CD8-positive, alpha-beta memory T cell (primary cell): ENCODE measurements around the gene SLC38A3. TPM values are rescaled to one million over a fixed set of nuclear protein-coding genes. Genes with fewer than 3 reads are reported as not detected.

Experiments
- CTCF ChIA-PET: fragments of 350-600 bp; sonication (Branson Sonifier 250); formaldehyde crosslinking; loops from one replicate; lab custom pipeline; 2021; ENCODE audit warnings: antibody characterized with exemption; lab: Charles Lee
- POLR2A ChIA-PET: fragments of 350-600 bp; sonication (Branson Sonifier 250); formaldehyde crosslinking; loops from one replicate; lab custom pipeline; 2021; ENCODE audit warnings: antibody characterized with exemption; lab: Charles Lee
- DNase-seq, 5 donors: peaks; one replicate each; pipeline versions ENCODE4 v3.0.0 to v3.0.0-alpha.2; 2020 to 2022; ENCODE audit warnings: mixed read lengths in 1 of 5
- H3K27ac ChIP-seq: one replicate; pipeline ENCODE4 v1.7.0; 2013; ENCODE audit warnings: low read depth, mild to moderate bottlenecking, low read length, moderate library complexity
- H3K27me3 ChIP-seq: 2 replicates; pipeline ENCODE4 v1.7.0; 2013; ENCODE audit warnings: low read length, mild to moderate bottlenecking; ENCODE audit not compliant: insufficient read depth, poor library complexity, severe bottlenecking
- H3K36me3 ChIP-seq: 2 replicates; pipeline ENCODE4 v1.7.0; 2013; ENCODE audit warnings: mild to moderate bottlenecking, low read length, moderate library complexity; ENCODE audit not compliant: insufficient read depth
- H3K4me1 ChIP-seq: 2 replicates; pipeline ENCODE4 v1.7.0; 2013; ENCODE audit warnings: mild to moderate bottlenecking, low read length, moderate library complexity; ENCODE audit not compliant: insufficient read depth
- H3K4me3 ChIP-seq: 2 replicates; pipeline ENCODE4 v1.7.0; 2013; ENCODE audit warnings: mild to moderate bottlenecking, low read length
- H3K9me3 ChIP-seq: 2 replicates; pipeline ENCODE4 v1.7.0; 2013; ENCODE audit warnings: mild to moderate bottlenecking, low read length
- H3K27ac Mint-ChIP-seq, 8 donors: one replicate each; pipeline ENCODE4 v1.8.0; 2020 to 2021; ENCODE audit warnings: mixed read lengths in 8 of 8, mild to moderate bottlenecking in 6 of 8, inconsistent platforms in 3 of 8, moderate library complexity in 3 of 8
- H3K27me3 Mint-ChIP-seq, 2 donors: one replicate each; pipeline ENCODE4 v1.8.0; 2020 to 2021; ENCODE audit warnings: mixed read lengths in 2 of 2, mild to moderate bottlenecking in 1 of 2, moderate library complexity in 1 of 2
- H3K36me3 Mint-ChIP-seq, 3 donors: one replicate each; pipeline ENCODE4 v1.8.0; 2020 to 2021; ENCODE audit warnings: mixed read lengths in 3 of 3, inconsistent platforms in 1 of 3, mild to moderate bottlenecking in 1 of 3
- H3K4me1 Mint-ChIP-seq, 3 donors: one replicate each; pipeline ENCODE4 v1.8.0; 2020 to 2021; ENCODE audit warnings: mixed read lengths in 3 of 3, inconsistent platforms in 1 of 3, mild to moderate bottlenecking in 1 of 3
- H3K4me3 Mint-ChIP-seq, 7 donors: one replicate each; pipeline ENCODE4 v1.8.0; 2020 to 2021; ENCODE audit warnings: mixed read lengths in 7 of 7, mild to moderate bottlenecking in 6 of 7, moderate library complexity in 4 of 7, inconsistent platforms in 2 of 7
- H3K9me3 Mint-ChIP-seq, 5 donors: one replicate each; pipeline ENCODE4 v1.8.0; 2020 to 2022; ENCODE audit warnings: mixed read lengths in 5 of 5, mild to moderate bottlenecking in 3 of 5, moderate library complexity in 2 of 5, inconsistent platforms in 1 of 5
- polyA plus RNA-seq: library from polyadenylated mRNA; unstranded; fragments of 300-500 nt; fragmentation: Illumina TruSeq; gene quantifications from one replicate; pipeline ENCODE4 v1.2.3, GENCODE V29; 2021
- total RNA-seq, 2 experiments: library from RNA; stranded (reverse); gene quantifications; one replicate each; pipeline ENCODE4 v1.2.3, GENCODE V29; 2021

SLC38A3 gene
- total and polyA plus RNA-seq, 3 experiments from 2014 or later: not detected

DNA sequence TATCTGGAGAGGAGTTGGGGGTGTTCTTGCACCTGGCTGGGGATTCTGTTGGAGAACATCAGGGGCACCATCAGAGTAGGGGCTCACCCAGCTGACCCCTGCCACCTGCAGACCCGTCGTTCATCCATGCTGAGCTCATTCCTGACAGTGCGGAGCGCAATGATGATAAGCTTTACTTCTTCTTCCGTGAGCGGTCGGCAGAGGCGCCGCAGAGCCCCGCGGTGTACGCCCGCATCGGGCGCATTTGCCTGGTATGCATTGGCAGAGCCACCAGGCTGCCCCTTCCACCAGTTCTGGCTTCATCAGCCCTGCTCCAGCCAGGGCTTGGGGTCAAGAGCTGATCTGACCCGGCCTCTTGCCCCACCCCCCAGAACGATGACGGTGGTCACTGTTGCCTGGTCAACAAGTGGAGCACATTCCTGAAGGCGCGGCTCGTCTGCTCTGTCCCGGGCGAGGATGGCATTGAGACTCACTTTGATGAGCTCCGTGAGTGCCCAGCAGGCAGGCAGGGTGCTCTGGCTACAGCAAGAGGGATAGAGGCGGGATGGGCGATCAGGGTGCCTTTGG, 22.5 kb upstream of the SLC38A3 start:
- H3K4me3 ChIP-seq: no peak overlapping the region
- H3K9me3 ChIP-seq: no peaks in the 10 kb centered on the region
- H3K27me3 Mint-ChIP-seq: peaks cover 3 to 5% of the 10 kb centered on the region in 2 donors
- no peaks in the 10 kb centered on the region for H3K4me1 ChIP-seq
- H3K36me3 ChIP-seq: no peaks in the 10 kb centered on the region
- H3K36me3 Mint-ChIP-seq: no peaks in the 10 kb centered on the region
- DNase-seq: no peak
- POLR2A ChIA-PET: no interaction called here
- no peak overlapping the region for H3K27ac Mint-ChIP-seq
- CTCF ChIA-PET: interaction anchor here (1.5 kb wide), 1 partner anchor 10 kb away, joined by 7 read pairs; no protein-coding TSS in a partner anchor
- H3K4me3 Mint-ChIP-seq: no peak overlapping the region
- no peaks in the 10 kb centered on the region for H3K9me3 Mint-ChIP-seq
- no peaks in the 10 kb centered on the region for H3K27me3 ChIP-seq
- H3K4me1 Mint-ChIP-seq: no peaks in the 10 kb centered on the region
- H3K27ac ChIP-seq: no peak overlapping the region

DNA sequence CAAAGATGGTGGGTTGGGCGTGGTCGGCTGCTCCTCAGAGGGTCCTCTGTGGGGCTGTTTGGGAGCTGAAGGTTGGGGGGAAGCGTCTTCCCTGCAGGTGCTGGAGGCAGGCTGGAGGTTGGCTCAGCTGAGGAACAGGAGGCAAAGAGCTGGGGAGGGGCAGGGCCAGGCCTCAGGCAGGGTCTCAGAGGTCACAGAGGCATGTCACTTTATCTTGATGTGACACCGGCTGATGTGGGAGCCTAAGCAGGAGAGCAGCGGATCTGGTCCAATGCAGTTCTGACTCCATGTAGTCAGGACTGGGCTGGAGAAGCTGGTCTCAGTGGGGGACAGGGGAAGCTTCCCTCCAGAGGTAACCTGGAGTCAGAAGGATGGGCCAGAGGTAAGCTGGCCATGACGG, 21.3 kb upstream of the SLC38A3 start:
- Mint-ChIP-seq H3K9me3 (no peaks in the 10 kb centered on the region), H3K36me3 (no peaks in the 10 kb centered on the region), H3K4me3 (no peak overlapping the region), H3K27ac (peak overlapping the region in 1 of 8 donors; percentile 81), H3K27me3 (peaks cover 3 to 5% of the 10 kb centered on the region in 2 donors), H3K4me1 (no peaks in the 10 kb centered on the region)
- no peak for DNase-seq
- ChIA-PET POLR2A (no interaction called here), CTCF (interaction anchor here (0.7 to 1.5 kb wide), 2 partner anchors 9 to 18 kb away, joined by 3 to 7 read pairs; no protein-coding TSS in a partner anchor)
- no peaks in the 10 kb centered on the region for H3K9me3 ChIP-seq
- no peaks in the 10 kb centered on the region for H3K27me3 ChIP-seq
- no peaks in the 10 kb centered on the region for H3K36me3 ChIP-seq
- H3K4me3 ChIP-seq: no peak overlapping the region
- no peak overlapping the region for H3K27ac ChIP-seq
- no peaks in the 10 kb centered on the region for H3K4me1 ChIP-seq

DNA sequence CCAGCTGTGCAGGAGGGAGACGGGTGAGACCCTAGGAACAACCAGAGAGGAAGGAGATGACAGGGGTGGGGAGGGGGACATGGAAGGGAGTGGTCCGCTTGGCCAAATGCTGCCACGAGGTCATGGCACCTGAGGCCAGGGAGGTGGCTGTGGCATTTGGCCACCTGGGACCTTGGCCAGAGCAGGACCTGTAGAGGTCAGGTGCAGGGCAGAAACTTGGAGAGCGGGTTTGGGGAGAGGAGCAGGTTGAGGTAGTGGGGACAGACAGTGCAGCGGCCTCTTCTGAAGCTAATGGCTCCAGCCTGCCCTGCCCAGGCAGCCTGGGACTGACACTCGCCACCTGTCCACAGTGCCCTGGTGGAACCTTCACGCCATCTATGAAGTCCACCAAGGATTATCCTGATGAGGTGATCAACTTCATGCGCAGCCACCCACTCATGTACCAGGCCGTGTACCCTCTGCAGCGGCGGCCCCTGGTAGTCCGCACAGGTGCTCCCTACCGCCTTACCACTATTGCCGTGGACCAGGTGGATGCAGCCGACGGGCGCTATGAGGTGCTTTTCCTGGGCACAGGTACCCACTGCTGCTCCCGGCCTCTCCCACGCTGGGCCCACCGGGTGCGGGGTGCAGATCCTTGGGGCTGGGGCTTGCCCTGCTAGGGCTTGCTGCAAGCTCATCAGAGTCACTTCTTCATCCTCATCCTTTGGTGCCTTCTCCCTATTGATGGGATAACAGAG, 20.7 kb upstream of the SLC38A3 start:
- peak in 1 of 5 donors; percentile 37 for DNase-seq
- H3K36me3 Mint-ChIP-seq: no peaks in the 10 kb centered on the region
- Histone ChIP-seq H3K27ac (no peak overlapping the region), H3K4me1 (no peaks in the 10 kb centered on the region), H3K36me3 (no peaks in the 10 kb centered on the region), H3K4me3 (no peak overlapping the region), H3K27me3 (no peaks in the 10 kb centered on the region), H3K9me3 (no peaks in the 10 kb centered on the region)
- no peak overlapping the region for H3K27ac Mint-ChIP-seq
- ChIA-PET POLR2A (no interaction called here), CTCF (interaction anchor here (1.3 to 2.1 kb wide), 3 partner anchors 9 to 55 kb away, joined by 3 to 10 read pairs (median 7); no protein-coding TSS in a partner anchor)
- H3K9me3 Mint-ChIP-seq: no peaks in the 10 kb centered on the region
- peaks cover 3 to 5% of the 10 kb centered on the region in 2 donors for H3K27me3 Mint-ChIP-seq
- H3K4me3 Mint-ChIP-seq: no peak overlapping the region
- no peaks in the 10 kb centered on the region for H3K4me1 Mint-ChIP-seq

DNA sequence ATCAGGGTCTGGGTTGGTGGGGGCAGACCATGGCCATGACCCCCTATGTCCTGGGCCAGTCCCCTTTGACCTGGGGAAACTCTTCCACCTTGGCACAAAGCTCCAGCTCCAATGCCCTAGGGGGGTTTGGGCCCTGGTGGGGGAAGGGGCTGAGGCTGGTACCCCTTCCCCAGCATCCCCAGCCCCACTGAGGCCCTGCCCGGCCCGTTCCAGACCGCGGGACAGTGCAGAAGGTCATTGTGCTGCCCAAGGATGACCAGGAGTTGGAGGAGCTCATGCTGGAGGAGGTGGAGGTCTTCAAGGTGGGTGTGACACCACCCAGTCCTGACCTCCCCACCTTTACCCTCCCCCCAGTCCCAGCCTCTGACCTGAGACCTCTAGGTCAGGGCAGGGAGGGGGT, 19.8 kb upstream of the SLC38A3 start:
- H3K4me3 ChIP-seq: no peak overlapping the region
- H3K4me1 ChIP-seq: no peaks in the 10 kb centered on the region
- H3K27ac Mint-ChIP-seq: no peak overlapping the region
- ChIA-PET POLR2A (no interaction called here), CTCF (interaction anchor here (1.3 to 2.1 kb wide), 2 partner anchors 9 to 56 kb away, joined by 3 to 10 read pairs; no protein-coding TSS in a partner anchor)
- H3K36me3 Mint-ChIP-seq: no peaks in the 10 kb centered on the region
- H3K36me3 ChIP-seq: no peaks in the 10 kb centered on the region
- H3K27ac ChIP-seq: no peak overlapping the region
- no peaks in the 10 kb centered on the region for H3K27me3 ChIP-seq
- no peaks in the 10 kb centered on the region for H3K4me1 Mint-ChIP-seq
- H3K4me3 Mint-ChIP-seq: no peak overlapping the region
- no peaks in the 10 kb centered on the region for H3K9me3 ChIP-seq
- peaks cover 3 to 5% of the 10 kb centered on the region in 2 donors for H3K27me3 Mint-ChIP-seq
- H3K9me3 Mint-ChIP-seq: no peaks in the 10 kb centered on the region
- no peak for DNase-seq

DNA sequence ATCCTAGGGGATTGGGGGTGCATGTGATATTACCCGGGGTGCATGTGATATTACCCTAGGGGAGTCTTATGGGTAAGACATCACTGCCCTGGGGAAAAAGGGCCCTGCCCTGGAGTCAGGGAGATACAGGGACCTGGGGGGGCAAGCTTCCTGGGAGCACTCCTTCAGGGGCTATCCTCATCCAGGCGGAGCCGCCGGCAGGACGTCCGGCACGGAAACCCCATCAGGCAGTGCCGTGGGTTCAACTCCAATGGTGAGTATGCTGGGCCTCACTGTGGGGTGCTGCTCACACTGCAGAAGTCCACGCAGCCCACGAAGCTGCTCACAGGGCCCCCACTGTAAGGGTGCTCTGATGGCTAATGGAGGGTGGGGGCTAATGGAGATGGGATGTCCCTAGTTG, 19.0 kb upstream of the SLC38A3 start:
- Histone ChIP-seq H3K27me3 (no peaks in the 10 kb centered on the region), H3K4me3 (no peak overlapping the region), H3K4me1 (no peaks in the 10 kb centered on the region), H3K27ac (no peak overlapping the region), H3K9me3 (no peaks in the 10 kb centered on the region), H3K36me3 (no peaks in the 10 kb centered on the region)
- no peaks in the 10 kb centered on the region for H3K36me3 Mint-ChIP-seq
- no peaks in the 10 kb centered on the region for H3K9me3 Mint-ChIP-seq
- H3K27ac Mint-ChIP-seq: no peak overlapping the region
- no peak for DNase-seq
- no peaks in the 10 kb centered on the region for H3K4me1 Mint-ChIP-seq
- ChIA-PET CTCF (interaction anchor here (2.1 kb wide), 1 partner anchor 8 kb away, joined by 10 read pairs; no protein-coding TSS in a partner anchor), POLR2A (no interaction called here)
- no peak overlapping the region for H3K4me3 Mint-ChIP-seq
- H3K27me3 Mint-ChIP-seq: peaks cover 3 to 5% of the 10 kb centered on the region in 2 donors

DNA sequence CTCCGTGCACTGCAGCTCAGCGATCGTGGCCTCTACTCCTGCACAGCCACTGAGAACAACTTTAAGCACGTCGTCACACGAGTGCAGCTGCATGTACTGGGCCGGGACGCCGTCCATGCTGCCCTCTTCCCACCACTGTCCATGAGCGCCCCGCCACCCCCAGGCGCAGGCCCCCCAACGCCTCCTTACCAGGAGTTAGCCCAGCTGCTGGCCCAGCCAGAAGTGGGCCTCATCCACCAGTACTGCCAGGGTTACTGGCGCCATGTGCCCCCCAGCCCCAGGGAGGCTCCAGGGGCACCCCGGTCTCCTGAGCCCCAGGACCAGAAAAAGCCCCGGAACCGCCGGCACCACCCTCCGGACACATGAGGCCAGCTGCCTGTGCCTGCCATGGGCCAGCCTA, 17.3 kb upstream of the SLC38A3 start:
- Mint-ChIP-seq H3K27ac (no peak overlapping the region), H3K36me3 (no peaks in the 10 kb centered on the region), H3K9me3 (no peaks in the 10 kb centered on the region), H3K27me3 (peaks cover 5 to 8% of the 10 kb centered on the region in 2 donors), H3K4me1 (peaks cover 0 to 3% (median 2%) of the 10 kb centered on the region in 3 donors), H3K4me3 (no peak overlapping the region)
- no peak for DNase-seq
- Histone ChIP-seq H3K36me3 (no peaks in the 10 kb centered on the region), H3K9me3 (no peaks in the 10 kb centered on the region), H3K27me3 (peaks cover 8% of the 10 kb centered on the region), H3K4me1 (peaks cover under 1% of the 10 kb centered on the region), H3K27ac (no peak overlapping the region), H3K4me3 (no peak overlapping the region)
- ChIA-PET POLR2A (no interaction called here), CTCF (no interaction called here)

DNA sequence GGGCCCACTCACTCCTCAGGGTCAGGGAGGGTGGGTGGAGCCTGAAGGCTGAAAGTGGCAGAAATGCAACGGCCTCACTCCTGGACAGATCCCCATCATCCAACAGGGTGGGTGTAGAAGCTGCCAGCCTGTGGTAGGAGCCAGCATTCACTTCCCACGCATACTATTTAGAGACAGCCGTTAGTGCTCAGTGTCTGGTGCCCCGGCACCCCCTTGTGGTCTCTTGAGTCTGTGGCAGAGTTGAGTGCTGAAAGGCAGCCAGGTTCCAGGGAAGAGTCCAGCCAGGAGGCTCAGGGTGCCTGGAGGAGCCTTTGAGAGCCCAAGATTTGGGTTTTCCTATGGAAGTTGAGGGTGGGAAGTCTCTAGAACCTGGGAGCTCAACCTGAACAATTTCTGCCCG, 15.8 kb upstream of the SLC38A3 start:
- peaks cover 23% of the 10 kb centered on the region for H3K27me3 ChIP-seq
- CTCF ChIA-PET: interaction anchor here (1.1 to 1.5 kb wide), 2 partner anchors 38 to 83 kb away, joined by 3 to 5 read pairs; no protein-coding TSS in a partner anchor

DNA sequence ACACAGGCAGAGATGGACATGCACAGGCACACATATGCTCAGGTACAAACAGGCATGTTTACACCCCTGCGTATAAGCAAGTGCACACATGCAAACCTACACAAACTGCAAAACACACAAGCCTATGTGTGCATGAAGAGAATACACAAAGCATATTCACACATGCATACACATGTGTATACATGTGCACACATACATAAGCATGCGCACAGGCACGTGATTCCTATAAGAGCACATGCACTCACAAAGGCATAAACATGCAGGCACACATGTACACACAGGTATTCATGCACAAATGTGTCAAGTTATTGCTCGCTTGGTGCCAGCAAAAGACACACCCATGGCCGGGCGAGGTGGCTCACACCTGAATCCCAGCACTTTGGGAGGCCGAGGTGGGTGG, 15.1 kb upstream of the SLC38A3 start:
- Histone ChIP-seq H3K9me3 (no peaks in the 10 kb centered on the region), H3K36me3 (no peaks in the 10 kb centered on the region), H3K4me3 (no peak overlapping the region), H3K27me3 (peaks cover 23% of the 10 kb centered on the region), H3K27ac (no peak overlapping the region), H3K4me1 (peaks cover 21% of the 10 kb centered on the region)
- peaks cover 6 to 13% of the 10 kb centered on the region in 2 donors for H3K27me3 Mint-ChIP-seq
- peaks cover 4 to 20% (median 7%) of the 10 kb centered on the region in 3 donors for H3K4me1 Mint-ChIP-seq
- ChIA-PET CTCF (interaction anchor here (7.2 kb wide), 1 partner anchor 35 kb away, joined by 266 read pairs; no protein-coding TSS in a partner anchor), POLR2A (interaction anchor here (1.1 kb wide), 1 partner anchor 33 kb away, joined by 4 read pairs; no protein-coding TSS in a partner anchor)
- H3K27ac Mint-ChIP-seq: no peak overlapping the region
- no peaks in the 10 kb centered on the region for H3K36me3 Mint-ChIP-seq
- no peak for DNase-seq
- H3K4me3 Mint-ChIP-seq: no peak overlapping the region
- H3K9me3 Mint-ChIP-seq: no peaks in the 10 kb centered on the region

More for the DNA sequence above, 15.8 kb upstream of the SLC38A3 start:
- H3K27me3 Mint-ChIP-seq: peaks cover 4 to 8% of the 10 kb centered on the region in 2 donors
- Histone ChIP-seq H3K27ac (no peak overlapping the region), H3K4me3 (no peak overlapping the region), H3K4me1 (peaks cover 16% of the 10 kb centered on the region), H3K9me3 (no peaks in the 10 kb centered on the region), H3K36me3 (no peaks in the 10 kb centered on the region)
- no peak overlapping the region for H3K27ac Mint-ChIP-seq
- H3K4me1 Mint-ChIP-seq: peaks cover 1 to 13% (median 2%) of the 10 kb centered on the region in 3 donors
- POLR2A ChIA-PET: interaction anchor here (1.1 kb wide), 1 partner anchor 33 kb away, joined by 4 read pairs; no protein-coding TSS in a partner anchor
- no peaks in the 10 kb centered on the region for H3K36me3 Mint-ChIP-seq
- H3K4me3 Mint-ChIP-seq: no peak overlapping the region
- no peak for DNase-seq
- no peaks in the 10 kb centered on the region for H3K9me3 Mint-ChIP-seq
